Esophagus (tissue), 2 donors: ENCODE data around the gene GRM4. TPM values are rescaled to one million over a fixed set of nuclear protein-coding genes. Genes with fewer than 3 reads are reported as not detected.

ENCODE experiments used
- H3K27ac ChIP-seq, 2 donors: one replicate each; pipeline ENCODE4 v1.5.1; 2013; ENCODE audit warnings: low read depth in 2 of 2, mild to moderate bottlenecking in 2 of 2, inconsistent platforms in 1 of 2, low read length in 1 of 2, moderate library complexity in 1 of 2
- H3K27me3 ChIP-seq, 2 donors: one replicate each; pipeline ENCODE4 v1.6.1; 2013; ENCODE audit warnings: low read length in 2 of 2, control low read depth in 1 of 2, mild to moderate bottlenecking in 1 of 2; ENCODE audit not compliant: insufficient read depth in 2 of 2, control insufficient read depth in 1 of 2
- H3K36me3 ChIP-seq, 2 donors: one replicate each; pipeline ENCODE4 v1.6.1; 2013; ENCODE audit warnings: low read length in 1 of 2; ENCODE audit not compliant: control insufficient read depth in 2 of 2, insufficient read depth in 2 of 2
- H3K4me1 ChIP-seq, 2 donors: one replicate each; pipeline ENCODE4 v1.6.1; 2013; ENCODE audit warnings: low read length in 1 of 2; ENCODE audit not compliant: control insufficient read depth in 2 of 2, insufficient read depth in 2 of 2
- H3K4me3 ChIP-seq, 2 donors: one replicate each; pipeline ENCODE4 v1.5.1; 2013; ENCODE audit warnings: low read length in 2 of 2, mild to moderate bottlenecking in 2 of 2, low read depth in 1 of 2, moderate library complexity in 1 of 2
- H3K9me3 ChIP-seq, 2 donors: one replicate each; pipeline ENCODE4 v1.6.1; 2013; ENCODE audit warnings: mild to moderate bottlenecking in 2 of 2, low read depth in 1 of 2, low read length in 1 of 2, moderate library complexity in 1 of 2; ENCODE audit not compliant: control insufficient read depth in 2 of 2, insufficient read depth in 1 of 2
- WGBS, 2 donors: extraction: QIAGEN DNeasy Blood & Tissue Kit; methylation state at CpG; one replicate each; pipeline ENCODE4 v1.1.7; 2013; 5-methylcytosine and 5-hydroxymethylcytosine counted together
- polyA plus RNA-seq, 2 donors: library from polyadenylated mRNA; stranded (reverse); fragments of 200-250 nt; gene quantifications; one replicate each; pipeline ENCODE4 v1.2.3, GENCODE V29; 2013
- donor health status: healthy with polysubstance abuse.
- donor health status: Bipolar disorder and iron deficiency.

GRM4 gene
- polyA plus RNA-seq, 2 donors: 0.01 TPM; not detected in 1

DNA sequence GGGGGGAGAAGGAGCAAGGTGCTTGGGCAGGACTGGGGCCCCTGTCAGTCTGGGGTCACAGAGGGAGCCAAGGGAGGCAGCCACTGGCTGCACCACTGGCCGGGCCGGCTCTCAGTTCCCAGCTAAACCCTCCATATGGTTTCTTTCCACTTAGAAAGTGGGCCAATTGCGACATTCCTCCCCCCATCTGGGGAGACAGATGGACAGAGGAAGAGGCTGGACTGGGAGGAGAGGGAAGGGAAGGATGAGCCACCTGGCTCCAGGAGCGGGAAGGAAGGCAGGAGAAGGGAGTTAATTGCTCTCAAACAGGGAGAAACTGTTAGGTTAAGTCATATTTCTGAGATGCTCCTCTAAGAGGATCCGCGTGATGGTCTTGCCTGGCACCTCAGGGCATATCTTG is 82.2 kb downstream of the GRM4 start:
- H3K36me3 ChIP-seq: no peaks in the 10 kb centered on the region
- no peak overlapping the region for H3K4me3 ChIP-seq
- peaks cover 0 to 3% of the 10 kb centered on the region in 2 donors for H3K27me3 ChIP-seq
- H3K27ac ChIP-seq: no peak overlapping the region
- H3K4me1 ChIP-seq: no peaks in the 10 kb centered on the region
- H3K9me3 ChIP-seq: no peaks in the 10 kb centered on the region
- WGBS, 2 donors: 69 to 70% methylated on average over 6 of the region's 6 CpGs

DNA sequence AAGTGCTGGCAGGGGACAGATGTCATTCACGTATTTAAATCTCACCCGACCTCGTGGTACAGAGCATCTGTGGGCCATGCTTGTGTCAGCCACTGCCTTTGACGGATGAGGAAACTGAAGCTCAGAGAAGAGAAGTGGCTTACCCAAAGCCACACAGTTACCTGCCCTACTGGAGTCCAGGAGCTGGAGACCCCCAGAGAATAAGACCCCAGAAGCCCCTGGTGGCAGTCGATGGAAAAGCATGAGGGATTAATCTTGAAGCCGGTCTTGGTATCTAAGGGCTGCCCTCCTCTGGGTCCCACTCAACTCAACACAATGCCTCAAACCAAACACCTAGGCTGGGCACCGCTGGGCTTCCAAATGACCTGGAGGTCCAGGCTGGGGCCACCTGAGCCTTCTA is 83.1 kb downstream of the GRM4 start:
- Histone ChIP-seq H3K36me3 (no peaks in the 10 kb centered on the region), H3K4me3 (no peak overlapping the region), H3K4me1 (no peaks in the 10 kb centered on the region), H3K27me3 (peaks cover 0 to 3% of the 10 kb centered on the region in 2 donors), H3K27ac (no peak overlapping the region), H3K9me3 (no peaks in the 10 kb centered on the region)
- WGBS, 2 donors: 75 to 78% methylated on average over 7 of the region's 7 CpGs

DNA sequence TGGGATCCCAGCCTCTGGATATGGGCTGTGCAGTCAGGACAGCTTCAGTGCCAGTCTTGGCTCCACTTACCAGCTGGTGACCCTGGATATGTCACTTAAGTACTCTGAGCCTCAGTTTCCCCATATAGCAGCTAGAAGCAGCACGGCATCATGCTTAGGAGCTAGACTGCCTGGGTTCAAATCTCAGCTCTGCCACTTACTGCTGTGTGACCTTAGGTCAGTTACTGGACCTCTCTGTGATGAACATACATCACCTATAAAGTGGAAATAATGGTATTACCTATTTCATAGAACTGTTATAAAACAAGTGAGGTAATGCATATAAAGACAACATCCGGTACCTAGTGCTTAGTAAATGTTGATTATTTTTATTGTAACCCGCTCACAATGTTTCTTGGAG is 83.7 kb downstream of the GRM4 start:
- no peak overlapping the region for H3K4me3 ChIP-seq
- H3K9me3 ChIP-seq: no peaks in the 10 kb centered on the region
- no peaks in the 10 kb centered on the region for H3K36me3 ChIP-seq
- H3K27ac ChIP-seq: no peak overlapping the region
- H3K27me3 ChIP-seq: peaks cover 0 to 3% of the 10 kb centered on the region in 2 donors
- WGBS, 2 donors: 91 to 92% methylated on average over 3 of the region's 3 CpGs
- H3K4me1 ChIP-seq: no peaks in the 10 kb centered on the region

DNA sequence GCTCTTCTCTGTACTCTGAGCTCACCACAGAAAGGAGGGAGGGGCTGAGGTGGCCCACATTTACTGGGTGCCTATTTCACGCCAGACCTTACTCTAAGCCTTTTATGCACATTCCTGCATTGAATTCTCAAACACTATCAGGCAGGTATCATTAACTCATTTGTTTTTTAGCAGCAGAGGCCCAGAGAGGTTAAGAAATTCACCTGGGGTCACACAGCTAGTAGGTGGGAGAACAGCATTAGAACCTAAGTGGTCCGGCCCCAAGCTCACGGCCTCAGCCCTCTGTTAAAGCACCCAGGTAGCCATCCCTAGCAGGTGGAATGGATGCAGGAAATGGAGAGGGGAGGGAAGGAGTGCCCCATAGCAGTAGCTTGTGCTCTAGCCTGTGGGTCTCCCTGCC is 84.5 kb downstream of the GRM4 start:
- Histone ChIP-seq H3K36me3 (no peaks in the 10 kb centered on the region), H3K9me3 (no peaks in the 10 kb centered on the region), H3K4me3 (no peak overlapping the region), H3K27ac (no peak overlapping the region), H3K27me3 (peaks cover 0 to 3% of the 10 kb centered on the region in 2 donors), H3K4me1 (peaks cover 0 to 2% of the 10 kb centered on the region in 2 donors)
- WGBS, 2 donors: 59 to 72% methylated on average over 3 of the region's 3 CpGs

DNA sequence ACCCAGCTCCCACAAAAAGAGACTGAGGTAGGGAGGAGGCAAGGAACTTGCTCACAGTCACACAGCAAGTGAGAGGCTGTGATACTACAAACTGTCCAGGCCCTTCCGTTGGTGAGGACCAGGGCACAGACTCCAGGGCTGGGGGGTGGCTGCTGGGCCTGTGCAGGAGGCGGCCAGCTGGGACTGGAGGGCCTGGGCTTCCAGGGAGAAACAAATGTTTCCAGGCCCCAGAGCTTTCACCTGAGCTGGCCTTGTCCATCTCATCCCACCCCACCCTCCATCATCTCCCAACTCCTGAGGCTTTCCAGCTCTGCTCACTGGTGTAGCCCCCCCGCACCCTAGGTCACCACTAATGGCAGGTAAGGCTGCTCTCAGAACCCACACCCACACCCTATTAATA is 86.0 kb downstream of the GRM4 start:
- 85 to 90% methylated on average over 3 of the region's 3 CpGs for WGBS, 2 donors
- H3K27me3 ChIP-seq: peaks cover 0 to 3% of the 10 kb centered on the region in 2 donors

DNA sequence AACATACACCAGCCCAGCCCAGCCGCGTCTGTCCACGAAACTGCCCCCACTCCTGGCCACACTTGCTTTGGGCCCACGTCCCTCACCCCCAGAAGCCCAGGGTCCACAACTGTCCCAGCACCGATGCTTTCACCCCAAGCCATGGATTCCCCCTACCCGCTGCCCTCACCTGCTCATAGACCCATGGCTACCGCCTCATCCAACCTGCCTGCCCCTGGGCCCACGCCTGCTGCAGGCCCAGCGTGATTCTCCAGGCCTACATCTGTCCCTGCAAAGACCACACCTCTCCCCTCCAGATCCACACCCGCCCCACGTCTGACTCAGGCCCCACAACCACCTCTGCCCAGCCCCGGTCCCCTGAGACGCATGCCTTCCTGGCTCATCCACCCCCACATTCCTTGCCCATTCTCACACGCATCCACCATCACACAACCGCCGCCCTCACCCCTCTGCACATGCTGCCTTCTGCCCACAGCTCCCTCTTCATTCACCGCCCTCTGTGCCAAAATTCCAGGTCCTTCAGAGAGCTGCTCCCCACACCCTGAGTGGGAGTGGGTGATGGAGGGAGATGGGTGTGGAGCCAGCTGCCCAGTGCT is 86.7 kb downstream of the GRM4 start:
- H3K27ac ChIP-seq: no peak overlapping the region
- no peak overlapping the region for H3K4me3 ChIP-seq
- no peaks in the 10 kb centered on the region for H3K36me3 ChIP-seq
- H3K27me3 ChIP-seq: peaks cover 0 to 3% of the 10 kb centered on the region in 2 donors
- no peaks in the 10 kb centered on the region for H3K9me3 ChIP-seq
- H3K4me1 ChIP-seq: peaks cover 0 to 3% of the 10 kb centered on the region in 2 donors
- WGBS, 2 donors: 81 to 83% methylated on average over 17 of the region's 17 CpGs

More for the DNA sequence above, 86.0 kb downstream of the GRM4 start:
- H3K4me3 ChIP-seq: no peak overlapping the region
- H3K4me1 ChIP-seq: peaks cover 0 to 3% of the 10 kb centered on the region in 2 donors
- no peak overlapping the region for H3K27ac ChIP-seq
- no peaks in the 10 kb centered on the region for H3K9me3 ChIP-seq
- no peaks in the 10 kb centered on the region for H3K36me3 ChIP-seq

DNA sequence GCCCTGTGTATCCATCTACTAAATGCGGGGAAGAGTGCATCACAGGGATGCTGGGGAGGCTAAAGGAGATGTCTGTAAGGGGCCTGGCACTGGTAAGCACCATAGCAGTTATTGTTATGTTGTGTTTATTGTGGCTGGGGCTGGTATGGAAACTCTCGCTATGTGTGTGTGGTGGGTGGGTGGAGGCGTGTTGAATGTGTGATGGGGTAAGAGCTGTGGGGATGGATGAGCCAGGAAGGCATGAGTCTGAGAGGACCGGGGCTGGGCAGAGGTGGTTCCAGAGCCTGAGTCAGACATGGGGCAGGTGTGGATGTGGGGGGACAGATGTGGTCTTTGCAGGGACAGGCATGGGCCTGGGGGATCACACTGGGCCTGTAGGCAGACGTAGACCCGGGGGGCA is 88.1 kb downstream of the GRM4 start:
- Histone ChIP-seq H3K9me3 (no peaks in the 10 kb centered on the region), H3K27me3 (no peaks in the 10 kb centered on the region), H3K27ac (no peak overlapping the region), H3K4me1 (peaks cover 2 to 6% of the 10 kb centered on the region in 2 donors), H3K4me3 (no peak overlapping the region), H3K36me3 (no peaks in the 10 kb centered on the region)
- 90% methylated on average over 6 of the region's 6 CpGs for WGBS, 2 donors

DNA sequence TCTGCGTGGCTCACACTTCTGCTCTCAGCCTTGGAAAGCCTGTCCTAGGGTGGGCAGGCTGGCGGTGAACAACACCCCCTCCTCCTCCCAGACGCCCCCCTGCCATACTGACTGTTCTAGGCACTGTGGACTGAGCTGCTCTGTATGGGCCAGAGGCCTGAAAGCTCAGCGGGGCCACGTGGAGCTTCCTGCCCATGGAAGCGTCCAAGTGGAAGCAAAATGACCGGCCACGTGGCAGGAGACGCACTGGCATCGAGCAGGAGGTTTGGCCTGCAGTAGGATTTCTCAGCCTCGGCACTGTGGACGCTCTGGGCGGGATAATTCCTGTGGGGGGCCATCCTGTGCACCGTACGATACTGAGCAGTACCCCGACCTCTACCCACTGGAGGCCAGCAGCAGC is 88.7 kb downstream of the GRM4 start:
- no peak overlapping the region for H3K27ac ChIP-seq

DNA sequence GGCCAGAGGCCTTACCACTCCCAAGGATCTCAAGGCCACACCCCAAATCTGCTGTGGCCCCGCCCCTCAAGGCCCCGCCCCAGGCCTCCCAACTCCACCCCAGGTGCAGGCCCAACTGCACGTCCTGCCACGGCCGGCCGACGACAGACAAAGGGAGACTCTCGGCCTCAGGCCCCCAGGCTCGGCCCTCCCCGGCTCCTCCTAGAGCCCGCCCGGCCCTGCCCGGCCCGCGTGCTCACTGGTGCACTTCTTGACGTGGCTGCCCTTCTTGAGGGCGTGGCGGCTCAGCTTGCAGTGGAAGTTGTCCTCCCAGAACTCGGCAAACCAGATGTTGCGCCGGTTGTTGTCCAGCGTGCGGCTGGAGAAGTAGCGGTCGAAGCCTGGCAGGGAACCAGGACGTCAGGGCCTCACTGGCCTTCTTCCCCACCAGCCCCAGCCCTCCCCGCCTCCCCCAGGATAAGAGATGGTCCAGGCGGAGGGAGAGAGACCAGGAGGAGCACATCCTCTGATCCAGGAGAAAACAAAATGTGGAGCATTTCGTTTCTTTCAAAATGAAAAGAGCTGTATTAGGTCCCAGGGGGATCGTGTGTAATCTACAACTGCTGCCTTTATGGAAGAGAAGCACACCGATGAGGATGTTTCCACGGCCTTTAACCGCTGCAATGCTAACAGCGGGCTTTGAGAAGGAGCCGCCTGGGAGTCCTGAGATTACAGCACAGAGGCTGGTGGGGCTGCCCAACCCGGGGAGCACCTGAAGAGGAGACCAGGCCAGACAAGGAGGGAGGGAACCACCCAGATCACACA is 89.4 kb downstream of the GRM4 start:
- Histone ChIP-seq H3K27ac (no peak overlapping the region), H3K4me1 (peaks cover 2 to 6% of the 10 kb centered on the region in 2 donors), H3K27me3 (no peaks in the 10 kb centered on the region), H3K4me3 (no peak overlapping the region), H3K36me3 (no peaks in the 10 kb centered on the region), H3K9me3 (no peaks in the 10 kb centered on the region)
- WGBS, 2 donors: 24 to 33% methylated on average over 36 of the region's 36 CpGs

More for the DNA sequence above, 88.7 kb downstream of the GRM4 start:
- Histone ChIP-seq H3K9me3 (no peaks in the 10 kb centered on the region), H3K27me3 (no peaks in the 10 kb centered on the region), H3K4me3 (no peak overlapping the region), H3K36me3 (no peaks in the 10 kb centered on the region), H3K4me1 (peaks cover 2 to 6% of the 10 kb centered on the region in 2 donors)
- WGBS, 2 donors: 92 to 93% methylated on average over 15 to 16 of the region's 16 CpGs
